ENCODE results near the gene IRX2. TPM values are rescaled to one million over a fixed set of nuclear protein-coding genes. Genes with fewer than 3 reads are reported as not detected.

Gene IRX2
- polyA plus RNA-seq, 3 donors from 2014 or later: not detected

DNA sequence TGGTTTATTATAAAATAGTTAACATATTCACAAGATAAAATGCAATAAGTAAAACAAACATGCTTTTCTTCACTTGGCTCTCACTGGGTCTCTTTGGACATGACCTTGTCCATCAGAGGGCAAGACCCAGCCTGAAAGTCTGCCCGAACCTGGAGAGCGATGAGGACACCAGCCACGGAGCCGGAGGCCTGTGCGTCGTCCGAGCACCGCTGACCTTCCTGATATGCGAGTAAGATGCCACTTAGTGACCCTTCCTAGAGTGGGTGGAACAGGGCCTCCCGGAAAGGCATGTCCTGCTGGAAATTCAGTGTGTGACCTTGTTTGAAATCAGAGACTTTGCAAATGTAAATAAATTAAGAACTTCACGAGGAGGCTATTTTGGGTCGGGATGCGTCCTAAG is 52.9 kb downstream of the IRX2 start:
- H3K27me3 Mint-ChIP-seq (ENCODE audit: low read depth in 3 of 3): peaks cover 0 to 3% (median 0%) of the 10 kb centered on the region in 3 donors
- H3K4me3 Mint-ChIP-seq: no peak overlapping the region
- H3K27ac Mint-ChIP-seq: no peak overlapping the region

DNA sequence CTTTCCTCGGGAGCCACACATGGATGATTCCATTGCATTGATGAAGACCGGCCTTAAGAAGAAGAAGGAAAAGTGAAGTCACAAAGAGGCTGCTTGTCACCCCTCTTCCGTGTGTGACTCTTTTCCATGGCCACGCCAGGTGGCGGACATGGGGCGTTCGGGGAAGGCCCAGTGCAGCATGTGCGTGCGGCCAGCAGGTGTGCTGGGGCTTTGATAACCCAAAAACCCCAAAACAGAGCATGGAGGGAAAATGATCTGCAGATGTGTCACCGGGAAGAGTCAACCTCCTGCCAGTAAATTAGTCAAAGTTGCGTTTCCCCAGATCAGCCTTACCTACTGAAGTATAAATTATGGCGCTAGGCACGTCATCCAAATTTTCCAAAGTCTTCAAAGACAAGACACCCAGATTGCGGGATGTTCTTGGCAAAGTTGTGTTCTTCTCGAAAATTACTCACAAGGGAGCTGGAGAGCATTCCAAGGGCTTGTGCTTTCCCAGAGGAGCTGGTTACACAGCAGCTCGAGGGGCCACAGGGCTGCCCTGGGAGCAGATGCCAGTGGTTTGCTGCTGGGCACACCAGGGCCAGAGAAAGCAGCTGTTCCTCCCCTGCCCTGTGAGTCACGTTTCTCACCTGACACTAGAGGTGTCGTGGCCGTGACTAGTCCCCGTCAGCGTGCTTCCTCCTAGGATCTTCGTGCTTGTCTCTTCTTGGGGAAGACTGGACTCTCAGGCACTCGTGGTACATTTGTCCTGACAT is 53.9 kb downstream of the IRX2 start:
- Mint-ChIP-seq H3K36me3 (no peaks in the 10 kb centered on the region), H3K4me1 (no peaks in the 10 kb centered on the region), H3K27me3 (ENCODE audit: low read depth in 3 of 3) (peaks cover 0 to 3% (median 0%) of the 10 kb centered on the region in 3 donors), H3K4me3 (no peak overlapping the region), H3K27ac (no peak overlapping the region), H3K9me3 (peaks cover 0 to 2% (median 0%) of the 10 kb centered on the region in 6 donors)
- no peak for DNase-seq

More for the DNA sequence above, 52.9 kb downstream of the IRX2 start:
- Mint-ChIP-seq H3K4me1 (no peaks in the 10 kb centered on the region), H3K36me3 (no peaks in the 10 kb centered on the region), H3K9me3 (peaks cover 0 to 2% (median 0%) of the 10 kb centered on the region in 6 donors)
- DNase-seq: no peak

DNA sequence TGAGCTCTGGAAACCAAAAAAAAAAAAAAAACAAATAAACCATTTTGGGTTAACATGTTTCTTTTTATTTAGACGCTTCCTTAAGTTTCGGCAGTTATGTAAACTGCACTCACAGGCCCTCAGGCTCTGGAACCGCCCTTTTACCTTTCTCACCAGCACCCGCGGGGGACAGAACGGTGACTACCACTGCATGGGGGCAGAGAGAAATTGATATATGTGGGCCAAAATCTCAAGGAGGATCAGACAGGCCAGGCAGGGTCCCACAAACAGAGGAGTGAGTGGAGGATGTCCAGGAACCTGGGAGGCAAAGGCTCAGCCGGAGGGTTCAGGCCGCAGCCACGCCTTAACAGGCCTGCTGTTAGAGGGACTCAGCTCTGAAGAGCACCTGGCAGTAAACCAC is 54.4 kb downstream of the IRX2 start:
- Mint-ChIP-seq H3K9me3 (peaks cover 0 to 2% (median 0%) of the 10 kb centered on the region in 6 donors), H3K36me3 (no peaks in the 10 kb centered on the region)

More for the DNA sequence above, 54.4 kb downstream of the IRX2 start:
- DNase-seq: no peak
- Mint-ChIP-seq H3K4me1 (no peaks in the 10 kb centered on the region), H3K27me3 (ENCODE audit: low read depth in 3 of 3) (peaks cover 0 to 3% (median 0%) of the 10 kb centered on the region in 3 donors), H3K4me3 (no peak overlapping the region), H3K27ac (no peak overlapping the region)
